Keratinocyte (primary cell): ENCODE measurements around the gene LPIN1. TPM values are rescaled to one million over a fixed set of nuclear protein-coding genes. Genes with fewer than 3 reads are reported as not detected.
A peak's percentile ranks its signal among the peaks of the same experiment; 100 is the strongest.

Source experiments
- DNase-seq: peaks from one replicate; pipeline ENCODE4 v3.0.0-alpha.2; 2011; ENCODE audit warnings: low read depth, missing footprints, low spot score
- FAIRE-seq: peaks from 2 replicates; lab custom pipeline; 2011; peaks lifted over from hg19 to GRCh38; lab: Jason Lieb, UNC
- H2AFZ ChIP-seq: 2 replicates; pipeline ENCODE4 v1.6.0; 2012; ENCODE audit warnings: low read length, control low read depth, inconsistent platforms; ENCODE audit not compliant: control insufficient read depth
- H3K27ac ChIP-seq: 2 replicates; pipeline ENCODE4 v1.5.1; 2011; ENCODE audit warnings: low read length; ENCODE audit not compliant: control insufficient read depth, insufficient read depth
- H3K27me3 ChIP-seq: 3 replicates; pipeline ENCODE4 v1.6.0; 2011; ENCODE audit warnings: low read length; ENCODE audit not compliant: control insufficient read depth, insufficient read depth; ENCODE audit errors: extremely low read depth
- H3K36me3 ChIP-seq, 2 experiments: 2 replicates in 1 of 2; 3 replicates in 1 of 2; pipeline ENCODE4 v1.5.1; 2011; ENCODE audit warnings: low read length in 2 of 2, mild to moderate bottlenecking in 1 of 2; ENCODE audit not compliant: control insufficient read depth in 2 of 2, insufficient read depth in 2 of 2; ENCODE audit errors: extremely low read depth in 1 of 2
- H3K4me1 ChIP-seq: 3 replicates; pipeline ENCODE4 v1.5.1; 2011; ENCODE audit warnings: low read length; ENCODE audit not compliant: control insufficient read depth, insufficient read depth; ENCODE audit errors: extremely low read depth
- H3K4me2 ChIP-seq: 3 replicates; pipeline ENCODE4 v1.6.0; 2011; ENCODE audit warnings: low read depth, low read length; ENCODE audit not compliant: control insufficient read depth, insufficient read depth; ENCODE audit errors: extremely low read depth
- H3K4me3 ChIP-seq, 3 experiments: fragments of 200-600 bp in 1 of 3; sonication (generic) in 1 of 3; 2 replicates in 2 of 3; 3 replicates in 1 of 3; pipeline ENCODE4 v1.5.1; 2011 to 2016; ENCODE audit warnings: low read length in 3 of 3, mild to moderate bottlenecking in 3 of 3, control low read depth in 2 of 3, inconsistent platforms in 1 of 3, low read depth in 1 of 3, mixed read lengths in 1 of 3, mixed run types in 1 of 3, moderate library complexity in 1 of 3; ENCODE audit not compliant: control insufficient read depth in 2 of 3, insufficient read depth in 2 of 3; ENCODE audit errors: extremely low read depth in 1 of 3
- H3K79me2 ChIP-seq: 2 replicates; pipeline ENCODE4 v1.6.0; 2012; ENCODE audit warnings: low read length; ENCODE audit not compliant: control insufficient read depth, insufficient read depth
- H3K9ac ChIP-seq: 3 replicates; pipeline ENCODE4 v1.6.0; 2011; ENCODE audit warnings: low read length; ENCODE audit not compliant: control insufficient read depth, insufficient read depth; ENCODE audit errors: extremely low read depth
- H3K9me1 ChIP-seq: 3 replicates; pipeline ENCODE4 v1.6.0; 2011; ENCODE audit warnings: low read length; ENCODE audit not compliant: control insufficient read depth, insufficient read depth; ENCODE audit errors: extremely low read depth
- H3K9me3 ChIP-seq: 2 replicates; pipeline ENCODE4 v1.5.1; 2012; ENCODE audit warnings: low read depth, low read length; ENCODE audit not compliant: control insufficient read depth
- H4K20me1 ChIP-seq: 3 replicates; pipeline ENCODE4 v1.6.0; 2011; ENCODE audit warnings: low read length; ENCODE audit not compliant: control insufficient read depth, insufficient read depth; ENCODE audit errors: extremely low read depth
- CTCF ChIP-seq, 3 experiments: IDR thresholded peaks in 1 of 3; conservative IDR thresholded peaks in 1 of 3; optimal IDR thresholded peaks in 1 of 3; 2 replicates in 2 of 3; 3 replicates in 1 of 3; pipeline versions ENCODE3 to v1.5.1; 2011; ENCODE audit warnings: low read length in 3 of 3, mild to moderate bottlenecking in 3 of 3, moderate library complexity in 2 of 3, control low read depth in 1 of 3, inconsistent platforms in 1 of 3; ENCODE audit not compliant: insufficient read depth in 2 of 3; ENCODE audit errors: extremely low read depth in 1 of 3
- EZH2 ChIP-seq: IDR thresholded peaks from one replicate; pipeline ENCODE4 v1.6.1; 2012; ENCODE audit warnings: inconsistent platforms, mild to moderate bottlenecking, low read length, moderate library complexity
- dilution Hi-C: fragments of 300-500 bp; cut with MboI; formaldehyde crosslinking; loops from one replicate; pipeline ENCODE4 v1.7.0; 2020; ENCODE audit warnings: low sequenced_read_pairs; ENCODE audit not compliant: extremely low pct_ligation_motif_present
- polyA plus RNA-seq, 5 experiments: library from polyadenylated mRNA; depleted of rRNA in 3 of 5; stranded (reverse) in 3 of 5; stranded (forward) in 1 of 5; unstranded in 1 of 5; fragments of >200 nt; gene quantifications; 1 replicate in 1 of 5; 2 replicates in 3 of 5; 3 replicates in 1 of 5; pipeline versions ENCODE4 v1.2.1 to v1.2.3, GENCODE V29; 2011 to 2012; ENCODE audit warnings: missing spikeins in 2 of 5, low read depth in 1 of 5, low replicate concordance in 1 of 5

LPIN1 gene
- polyA plus RNA-seq, 1 donor (not counting 4 experiments of a cell fraction or from before 2014, with no cell fraction given): 79.6 TPM

- H2AFZ ChIP-seq: no peak overlapping the region
- no peaks in the 10 kb centered on the region for H3K27me3 ChIP-seq
- no peak for FAIRE-seq
- no peaks in the 10 kb centered on the region for H3K9me3 ChIP-seq
- peaks cover 0 to 2% of the 10 kb centered on the region in 2 experiments for H3K36me3 ChIP-seq
- DNase-seq: no peak
- dilution Hi-C loops: no loop called here
- peaks cover 7% of the 10 kb centered on the region for H3K9me1 ChIP-seq
- H3K79me2 ChIP-seq: peaks cover 72% of the 10 kb centered on the region
- H3K4me2 ChIP-seq: peak overlapping the region; percentile 97
- TF ChIP-seq EZH2 (no peak), CTCF (optimal IDR thresholded peaks at IDR 0.05 in 1 of 3, IDR thresholded peaks at IDR 0.05 in 1 of 3, conservative IDR thresholded peaks at IDR 0.05 in 1 of 3; ENCODE audit: extremely low read depth in 1 of 3, insufficient read depth in 2 of 3, low read length in 3 of 3) (no peak)
- peak overlapping the region; percentile 90 for H3K9ac ChIP-seq
- H3K4me3 ChIP-seq: peak overlapping the region in 2 of 3 experiments; percentile 80 to 83
- peaks cover 38% of the 10 kb centered on the region for H4K20me1 ChIP-seq
- peak overlapping the region; percentile 70 for H3K27ac ChIP-seq
- H3K4me1 ChIP-seq: peaks cover 74% of the 10 kb centered on the region
Measured at GRCh38 chr2:11748861-11749645, 2.6 kb downstream of the LPIN1 start.

- H3K9ac ChIP-seq: peak overlapping the region; percentile 60
- DNase-seq: no peak
Measured at GRCh38 chr2:11749646-11750349, 3.4 kb downstream of the LPIN1 start.

More at GRCh38 chr2:11749646-11750349, 3.4 kb downstream of the LPIN1 start:
- dilution Hi-C loops: no loop called here
- H3K4me3 ChIP-seq: peak overlapping the region in 2 of 3 experiments; percentile 16 to 50
- H3K9me1 ChIP-seq: peaks cover 7% of the 10 kb centered on the region
- peaks cover 43% of the 10 kb centered on the region for H4K20me1 ChIP-seq
- H3K4me2 ChIP-seq: peak overlapping the region; percentile 97
- peaks cover 74% of the 10 kb centered on the region for H3K4me1 ChIP-seq
- H3K27ac ChIP-seq: peak overlapping the region; percentile 70
- H2AFZ ChIP-seq: no peak overlapping the region
- H3K27me3 ChIP-seq: no peaks in the 10 kb centered on the region
- peaks cover 79% of the 10 kb centered on the region for H3K79me2 ChIP-seq
- no peaks in the 10 kb centered on the region for H3K9me3 ChIP-seq
- TF ChIP-seq CTCF (optimal IDR thresholded peaks at IDR 0.05 in 1 of 3, IDR thresholded peaks at IDR 0.05 in 1 of 3, conservative IDR thresholded peaks at IDR 0.05 in 1 of 3; ENCODE audit: extremely low read depth in 1 of 3, insufficient read depth in 2 of 3, low read length in 3 of 3) (no peak), EZH2 (no peak)
- FAIRE-seq: no peak
- peaks cover 0 to 2% of the 10 kb centered on the region in 2 experiments for H3K36me3 ChIP-seq
